GM19467 (cell line): ENCODE data around the gene CFP.

ENCODE experiments used
- ATAC-seq: cut with Tn5 transposase; IDR thresholded peaks from one replicate; pipeline ENCODE4 v1.9.1; 2021; ENCODE audit warnings: mild to moderate bottlenecking, moderate library complexity; ENCODE audit not compliant: unreplicated experiment

The CFP gene

GRCh38 chrX:47576021-47576898 lies 53.5 kb downstream of the CFP start:
- no peak for ATAC-seq

- no peak for ATAC-seq
Observed at GRCh38 chrX:47574547-47575301, 55.0 kb downstream of the CFP start.

GRCh38 chrX:47574076-47574546 lies 55.6 kb downstream of the CFP start:
- ATAC-seq, result no peak

GRCh38 chrX:47573341-47574075 lies 56.2 kb downstream of the CFP start:
- no peak for ATAC-seq
